HT-29 (cell line): ENCODE measurements around the gene TYMS. TPM values are rescaled to one million over a fixed set of nuclear protein-coding genes. Genes with fewer than 3 reads are reported as not detected.

ENCODE experiments used
- DNase-seq: peaks from one replicate; pipeline ENCODE4 v3.0.0-alpha.2; 2015; ENCODE audit warnings: low spot score
- total RNA-seq: library from RNA; depleted of rRNA; stranded (reverse); fragments of >200 nt; shearing (Covaris generic); gene quantifications from 2 replicates; pipeline ENCODE4 v1.2.3, GENCODE V29; 2014

TYMS gene
- total RNA-seq, 1 experiment from 2014 or later: 49.2 TPM

DNA sequence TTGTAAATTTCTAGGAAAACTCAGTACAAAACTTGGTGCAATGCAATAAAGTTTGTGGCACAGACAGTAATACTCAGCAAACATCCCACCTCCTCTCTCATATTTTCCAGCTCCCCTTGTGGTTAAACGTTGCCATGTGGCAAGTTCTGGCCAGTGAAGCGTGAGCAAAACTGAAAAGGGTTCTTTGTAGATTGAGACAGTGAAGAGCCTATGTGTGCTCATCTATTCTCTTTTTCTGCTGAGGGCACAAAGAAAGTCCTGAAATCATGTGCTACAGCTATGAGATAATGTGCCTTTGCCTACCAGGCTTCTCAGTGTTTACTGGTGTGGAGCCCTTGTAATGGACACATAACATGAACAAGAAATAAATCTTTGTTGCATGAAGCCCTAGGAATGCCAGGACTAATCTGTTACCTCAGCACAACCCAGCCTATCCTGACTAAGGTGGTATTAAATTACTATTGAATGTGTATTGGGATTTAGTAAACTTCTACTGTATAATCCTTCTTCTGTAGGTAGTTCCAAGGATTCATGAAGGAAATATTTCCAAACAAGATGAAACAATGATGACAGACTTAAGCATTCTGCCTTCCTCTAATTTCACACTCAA lies 13.0 kb upstream of the TYMS start:
- DNase-seq: peak; percentile 19

DNA sequence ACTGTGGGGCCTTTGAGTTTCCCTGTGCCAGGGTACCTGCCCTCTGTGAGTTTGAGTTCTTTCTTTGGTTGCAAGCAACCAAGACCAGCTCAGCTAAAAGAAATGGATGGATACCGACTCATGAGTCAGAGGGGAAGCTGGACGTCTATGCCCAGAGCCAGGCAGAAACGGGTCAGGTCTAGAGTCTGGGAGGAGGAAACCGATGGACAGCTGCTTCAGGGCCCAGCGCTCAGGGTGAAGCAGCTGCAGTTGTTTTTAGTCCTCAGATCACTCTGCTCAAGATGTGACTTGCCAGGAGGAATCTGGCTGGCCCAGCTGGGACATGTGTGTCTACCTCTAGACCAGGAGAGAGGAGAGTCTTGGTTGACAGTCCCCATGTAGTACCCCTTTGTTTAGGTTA lies 10.1 kb upstream of the TYMS start:
- DNase-seq: no peak

DNA sequence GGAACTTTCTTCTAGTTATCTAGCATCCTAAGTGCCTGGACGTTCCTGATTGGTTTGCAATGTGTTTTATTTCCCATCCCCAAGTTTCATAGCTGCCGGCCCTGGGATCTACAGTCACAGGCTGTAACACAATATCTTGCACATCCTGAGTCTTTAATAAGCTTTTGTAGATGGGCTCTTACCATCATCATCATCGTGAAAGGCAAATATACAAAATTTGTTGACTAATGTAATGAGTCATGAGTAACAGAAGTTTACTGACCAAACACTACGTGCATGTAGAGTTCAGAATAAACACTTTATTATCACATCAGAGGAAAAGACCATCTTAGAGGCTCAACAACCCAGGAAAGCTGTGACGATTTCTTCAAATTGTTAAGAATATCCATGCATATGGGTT lies 8.1 kb upstream of the TYMS start:
- DNase-seq: no peak

DNA sequence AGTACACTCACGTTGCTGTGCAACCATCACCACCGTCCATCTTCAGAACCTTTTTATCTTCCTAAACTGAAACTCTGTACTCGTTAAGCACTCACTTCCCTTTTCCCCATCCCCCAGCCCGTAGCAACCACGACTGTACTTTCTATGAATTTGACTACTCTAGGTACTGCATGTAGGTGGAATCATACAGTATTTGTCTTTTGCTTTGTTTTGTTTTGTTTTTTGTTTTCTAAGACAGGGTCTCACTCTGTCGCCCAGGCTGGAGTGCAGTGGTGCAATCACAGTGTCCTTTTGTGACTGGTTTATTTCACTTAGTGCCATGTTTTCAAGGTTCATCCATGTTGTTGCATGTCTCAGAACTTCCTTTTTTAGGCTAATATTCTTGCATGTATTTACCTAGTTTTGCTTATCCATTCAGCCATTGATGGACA lies 7.0 kb upstream of the TYMS start:
- DNase-seq: no peak

DNA sequence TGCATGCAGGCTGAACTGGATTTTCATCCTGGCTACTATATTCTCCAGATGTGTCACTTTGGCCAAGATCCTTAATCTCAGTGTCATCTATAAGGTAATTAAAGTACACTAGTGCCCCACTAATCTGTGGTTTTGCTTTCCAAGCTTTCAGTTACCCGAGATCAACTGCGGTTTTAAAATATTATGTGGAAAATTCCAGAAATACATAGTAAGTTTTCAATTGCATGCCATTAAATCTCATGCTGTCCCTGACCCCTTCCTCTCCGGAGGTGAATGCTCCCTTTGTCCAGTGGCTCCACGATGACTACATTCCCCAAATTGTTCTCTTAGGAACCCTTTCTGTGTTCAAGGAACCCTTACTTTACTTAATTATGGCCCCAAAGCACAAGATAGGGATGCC lies 5.3 kb upstream of the TYMS start:
- no peak for DNase-seq

DNA sequence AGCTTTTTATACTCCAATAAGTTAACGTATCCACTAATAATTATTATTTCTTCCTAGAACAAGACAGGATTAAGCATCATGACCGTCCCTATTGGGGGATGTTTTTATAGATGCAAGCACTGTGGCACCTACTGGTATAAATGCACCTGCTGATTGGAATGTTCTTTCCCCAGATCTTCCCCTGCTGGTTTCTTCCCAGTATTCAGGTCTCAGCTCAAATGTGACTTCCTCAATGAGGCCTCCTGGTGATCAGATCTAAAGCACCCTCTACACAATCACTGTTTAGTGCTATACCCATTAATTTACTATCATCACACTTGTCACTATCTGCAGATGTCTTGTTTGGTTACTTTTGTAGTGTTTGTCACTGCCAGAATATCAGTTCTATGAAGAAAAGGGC lies 3.9 kb upstream of the TYMS start:
- DNase-seq: no peak

DNA sequence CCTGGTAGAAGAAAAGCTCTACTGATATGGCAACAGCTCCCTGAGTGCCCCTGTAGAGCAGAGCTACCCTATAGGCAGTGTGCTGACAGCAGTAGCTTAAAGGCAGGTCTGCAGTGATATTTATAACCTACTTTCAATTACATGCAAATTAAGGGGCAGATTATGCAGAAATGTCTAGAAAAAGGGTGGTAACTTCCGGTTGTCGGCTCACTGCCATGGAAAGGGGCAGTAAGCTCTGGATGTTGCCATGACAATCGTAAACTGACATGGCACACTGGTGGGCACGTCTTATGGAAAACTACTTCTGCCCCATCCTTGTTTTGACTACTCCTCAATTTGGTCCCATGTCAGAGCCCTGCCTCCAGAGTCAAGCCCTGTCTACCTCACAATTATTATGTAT lies 2.9 kb upstream of the TYMS start:
- no peak for DNase-seq

DNA sequence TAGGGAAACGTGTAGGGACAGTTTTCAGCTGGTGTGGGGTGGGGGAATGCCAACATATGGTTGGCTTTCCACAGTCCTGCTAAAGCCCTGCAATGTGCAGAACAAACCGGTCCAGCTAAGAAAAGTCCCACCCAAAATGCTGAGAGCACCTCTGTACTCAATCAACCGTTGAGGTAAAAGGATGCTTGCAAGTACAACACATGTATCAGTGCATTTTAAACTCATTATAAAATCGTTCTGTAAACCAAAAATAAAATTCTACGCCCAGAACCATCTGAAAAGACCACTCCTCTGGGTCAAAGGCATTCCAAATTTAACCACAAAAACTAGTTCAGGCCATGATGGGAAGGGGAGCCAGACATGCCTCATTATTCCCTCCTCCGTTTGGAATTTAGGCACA lies 2.0 kb upstream of the TYMS start:
- no peak for DNase-seq

DNA sequence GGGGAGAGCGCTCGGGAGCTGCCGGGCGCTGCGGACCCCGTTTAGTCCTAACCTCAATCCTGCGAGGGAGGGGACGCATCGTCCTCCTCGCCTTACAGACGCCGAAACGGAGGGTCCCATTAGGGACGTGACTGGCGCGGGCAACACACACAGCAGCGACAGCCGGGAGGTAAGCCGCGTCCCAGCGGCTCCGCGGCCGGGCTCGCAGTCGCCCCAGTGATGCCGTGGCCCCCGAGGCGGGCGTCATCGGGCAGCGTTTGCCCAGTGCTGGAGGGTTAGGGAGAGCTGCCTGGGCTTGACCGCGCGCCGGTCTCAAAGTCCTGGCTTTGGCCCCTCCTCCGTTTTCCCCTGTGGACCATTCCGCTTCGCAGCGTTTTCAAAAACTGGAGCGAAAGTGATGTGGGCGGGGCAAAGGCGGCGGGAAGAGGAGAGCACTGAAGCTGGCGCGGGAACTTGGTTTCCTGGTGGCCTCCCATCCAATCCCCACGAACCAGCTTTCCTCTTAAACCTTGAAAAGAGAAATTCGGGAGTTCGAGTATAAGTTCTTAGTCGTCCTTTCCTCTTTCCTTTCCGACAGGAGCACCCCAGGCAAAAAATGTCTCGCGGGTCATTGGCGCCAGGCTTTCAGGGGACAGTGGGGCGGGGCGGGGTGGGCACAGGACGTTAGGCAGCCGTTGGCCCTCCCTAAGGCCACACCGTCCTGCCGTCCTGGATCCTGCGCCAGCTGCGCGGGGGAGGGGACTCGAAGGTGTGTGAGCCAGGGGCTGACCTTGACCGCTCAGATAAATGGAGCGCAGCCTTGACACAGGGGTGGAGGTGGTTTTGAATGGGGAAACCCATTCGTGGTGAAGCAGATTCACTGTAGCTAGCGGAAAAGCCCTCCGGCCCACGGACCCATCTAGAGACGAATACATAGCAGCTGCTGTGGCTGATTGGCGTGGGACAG lies 821 bp downstream of the TYMS start:
- DNase-seq: peak; percentile 97

DNA sequence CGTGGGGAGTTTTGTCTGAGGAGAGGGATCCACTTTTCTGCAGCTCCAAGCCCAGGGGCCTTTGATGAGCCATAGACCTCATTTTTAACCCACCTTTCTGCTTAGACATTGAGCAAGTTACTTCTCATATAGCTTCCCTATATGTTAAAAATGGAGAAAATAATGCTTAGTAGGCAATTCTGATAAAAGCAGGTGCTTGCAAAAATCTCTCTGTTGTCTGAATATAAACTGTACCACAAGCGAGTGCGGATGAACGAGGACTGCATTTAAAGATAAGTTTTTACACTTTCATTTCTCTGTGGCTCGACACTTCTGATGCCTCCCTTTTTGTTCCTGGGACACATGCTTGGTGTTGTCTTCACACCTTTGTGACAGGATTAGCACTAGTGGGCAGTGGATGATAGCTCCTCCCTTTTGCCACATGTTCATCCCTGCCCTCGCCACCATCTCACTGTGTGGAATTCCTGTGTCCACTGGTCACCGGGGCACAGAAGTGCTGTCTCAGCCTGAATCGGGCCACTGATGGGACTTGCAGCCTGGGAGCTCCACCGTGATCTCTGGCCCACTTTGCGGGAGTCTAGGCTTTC lies 1.6 kb downstream of the TYMS start:
- no peak for DNase-seq

DNA sequence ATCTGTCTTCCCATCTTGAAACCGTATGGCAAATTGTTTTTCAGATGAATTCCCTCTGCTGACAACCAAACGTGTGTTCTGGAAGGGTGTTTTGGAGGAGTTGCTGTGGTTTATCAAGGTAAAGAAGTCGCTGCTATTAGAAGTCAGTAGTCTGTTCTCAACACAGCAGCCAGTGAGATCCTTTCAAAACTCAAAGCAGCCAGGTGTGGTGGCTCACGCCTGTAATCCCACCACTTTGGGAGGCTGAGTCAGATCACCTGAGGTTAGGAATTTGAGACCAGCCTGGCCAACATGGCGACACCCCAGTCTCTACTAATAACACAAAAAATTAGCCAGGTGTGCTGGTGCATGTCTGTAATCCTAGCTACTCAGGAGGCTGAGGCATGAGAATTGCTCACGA lies 2.1 kb downstream of the TYMS start:
- no peak for DNase-seq

DNA sequence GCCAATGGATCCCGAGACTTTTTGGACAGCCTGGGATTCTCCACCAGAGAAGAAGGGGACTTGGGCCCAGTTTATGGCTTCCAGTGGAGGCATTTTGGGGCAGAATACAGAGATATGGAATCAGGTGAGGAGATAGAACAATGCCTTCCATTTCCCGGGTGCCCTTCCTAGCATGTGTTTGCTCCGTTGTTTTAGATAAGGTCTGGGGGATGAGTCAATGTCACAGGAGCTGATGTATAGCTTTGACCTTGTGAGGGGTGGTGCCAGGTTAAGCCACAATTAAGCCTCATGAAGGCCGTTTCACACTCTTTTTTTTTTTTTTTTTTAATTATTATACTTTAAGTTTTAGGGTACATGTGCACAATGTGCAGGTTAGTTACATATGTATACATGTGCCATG lies 4.7 kb downstream of the TYMS start:
- no peak for DNase-seq

DNA sequence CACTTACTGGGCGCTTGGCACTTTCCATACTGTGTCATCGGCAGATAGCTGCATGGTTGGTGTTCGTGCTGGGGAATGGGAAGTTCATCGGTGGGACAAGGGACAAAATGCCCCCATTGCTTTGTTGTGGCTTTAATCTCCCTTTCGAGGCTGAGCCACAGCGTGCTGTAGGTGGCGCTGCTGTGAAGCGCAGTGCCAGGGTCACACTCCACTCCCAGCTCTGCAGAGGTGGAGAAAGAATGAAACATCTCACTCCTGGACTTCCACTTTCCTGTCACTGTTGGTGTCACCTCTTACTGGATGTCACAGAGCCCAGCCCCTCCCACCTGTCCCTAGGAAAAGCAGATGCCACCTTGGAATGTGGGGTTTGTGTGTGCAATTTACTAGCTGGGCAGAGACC lies 8.7 kb downstream of the TYMS start:
- DNase-seq: no peak

DNA sequence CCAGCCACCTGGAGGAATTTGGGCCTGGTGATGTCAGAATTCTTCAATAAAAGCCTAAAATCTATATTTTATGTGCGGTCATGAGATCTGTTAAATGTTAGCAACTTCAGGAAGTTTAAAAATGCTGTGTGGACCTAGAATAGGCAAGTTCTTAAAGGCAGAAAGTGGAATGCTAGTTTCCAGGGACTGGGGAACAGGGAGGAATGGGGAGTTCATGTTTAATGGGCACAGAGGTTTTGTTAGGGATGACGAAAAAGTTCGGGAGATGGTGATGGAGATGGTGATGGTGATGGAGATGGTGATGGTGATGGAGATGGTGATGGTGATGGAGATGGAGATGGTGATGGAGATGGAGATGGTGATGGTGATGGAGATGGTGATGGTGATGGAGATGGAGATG lies 9.2 kb downstream of the TYMS start:
- no peak for DNase-seq

DNA sequence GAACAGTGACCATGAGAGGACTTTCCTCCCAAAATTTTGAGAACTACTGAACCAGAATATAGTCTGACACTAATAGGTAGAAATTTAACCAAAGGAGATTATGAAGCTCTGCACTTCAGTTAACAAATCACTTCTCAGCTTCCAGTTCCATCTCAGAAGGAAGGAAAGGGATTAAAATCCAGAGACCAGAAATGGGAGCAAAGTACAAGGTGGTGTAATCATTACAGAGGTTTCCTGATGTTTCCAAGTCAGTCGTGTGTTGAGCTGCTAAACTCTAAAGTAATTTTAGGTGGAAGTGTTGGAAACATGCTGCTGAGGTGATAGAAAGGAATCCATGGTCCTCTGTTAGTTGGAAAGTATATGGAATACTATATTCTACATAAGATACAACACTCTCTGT lies 10.8 kb downstream of the TYMS start:
- no peak for DNase-seq

DNA sequence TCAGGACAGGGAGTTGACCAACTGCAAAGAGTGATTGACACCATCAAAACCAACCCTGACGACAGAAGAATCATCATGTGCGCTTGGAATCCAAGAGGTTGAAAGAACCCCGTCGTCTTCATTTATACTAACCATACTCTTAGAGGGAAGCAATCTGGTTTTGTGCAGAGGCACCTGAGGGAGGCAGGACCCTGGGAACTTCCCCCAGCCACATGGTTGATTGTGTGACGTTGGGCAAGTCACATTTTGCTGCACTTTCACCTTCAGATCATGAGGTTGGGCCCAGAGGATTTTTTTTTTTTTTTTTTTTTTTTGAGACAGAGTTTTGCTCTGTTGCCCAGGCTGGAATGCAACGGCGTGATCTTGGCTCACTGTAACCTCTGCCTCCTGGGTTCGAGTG lies 11.6 kb downstream of the TYMS start:
- no peak for DNase-seq

DNA sequence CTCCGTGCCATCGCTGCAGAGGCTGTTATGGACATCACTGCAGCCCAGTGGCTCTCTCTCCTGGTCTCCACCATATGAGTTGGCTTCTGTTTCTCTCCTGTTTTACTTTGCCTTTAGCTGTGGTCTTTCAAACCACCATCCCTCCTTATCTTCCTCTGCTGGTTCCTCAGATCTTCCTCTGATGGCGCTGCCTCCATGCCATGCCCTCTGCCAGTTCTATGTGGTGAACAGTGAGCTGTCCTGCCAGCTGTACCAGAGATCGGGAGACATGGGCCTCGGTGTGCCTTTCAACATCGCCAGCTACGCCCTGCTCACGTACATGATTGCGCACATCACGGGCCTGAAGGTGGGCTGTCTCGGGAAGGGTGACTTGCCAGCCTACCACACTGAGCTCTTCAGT lies 13.1 kb downstream of the TYMS start:
- no peak for DNase-seq

DNA sequence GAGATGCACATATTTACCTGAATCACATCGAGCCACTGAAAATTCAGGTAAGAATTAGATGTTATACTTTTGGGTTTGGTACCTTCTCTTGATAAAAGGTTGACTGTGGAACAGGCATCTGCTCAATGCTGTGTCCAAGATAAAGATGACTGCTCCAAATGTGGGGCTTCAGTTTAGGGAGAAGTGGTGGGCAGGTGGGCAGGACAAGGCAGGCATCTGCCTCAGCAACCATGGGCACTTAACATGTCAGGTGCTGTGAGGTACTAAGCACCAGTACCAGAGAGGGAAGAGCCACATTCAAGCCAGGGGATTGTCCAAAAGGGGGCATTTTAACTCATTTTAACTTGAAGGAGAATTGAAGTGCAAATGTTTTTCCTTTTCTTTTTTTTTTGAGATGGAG lies 14.0 kb downstream of the TYMS start:
- DNase-seq: no peak

DNA sequence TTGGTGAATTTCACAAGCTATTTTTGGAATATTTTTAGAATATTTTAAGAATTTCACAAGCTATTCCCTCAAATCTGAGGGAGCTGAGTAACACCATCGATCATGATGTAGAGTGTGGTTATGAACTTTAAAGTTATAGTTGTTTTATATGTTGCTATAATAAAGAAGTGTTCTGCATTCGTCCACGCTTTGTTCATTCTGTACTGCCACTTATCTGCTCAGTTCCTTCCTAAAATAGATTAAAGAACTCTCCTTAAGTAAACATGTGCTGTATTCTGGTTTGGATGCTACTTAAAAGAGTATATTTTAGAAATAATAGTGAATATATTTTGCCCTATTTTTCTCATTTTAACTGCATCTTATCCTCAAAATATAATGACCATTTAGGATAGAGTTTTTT lies 15.9 kb downstream of the TYMS start:
- DNase-seq: no peak

DNA sequence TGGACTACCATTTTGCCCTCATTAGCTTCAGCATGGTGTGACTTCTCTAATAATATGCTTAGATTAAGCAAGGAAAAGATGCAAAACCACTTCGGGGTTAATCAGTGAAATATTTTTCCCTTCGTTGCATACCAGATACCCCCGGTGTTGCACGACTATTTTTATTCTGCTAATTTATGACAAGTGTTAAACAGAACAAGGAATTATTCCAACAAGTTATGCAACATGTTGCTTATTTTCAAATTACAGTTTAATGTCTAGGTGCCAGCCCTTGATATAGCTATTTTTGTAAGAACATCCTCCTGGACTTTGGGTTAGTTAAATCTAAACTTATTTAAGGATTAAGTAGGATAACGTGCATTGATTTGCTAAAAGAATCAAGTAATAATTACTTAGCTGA lies 16.3 kb downstream of the TYMS start:
- DNase-seq: no peak

DNA sequence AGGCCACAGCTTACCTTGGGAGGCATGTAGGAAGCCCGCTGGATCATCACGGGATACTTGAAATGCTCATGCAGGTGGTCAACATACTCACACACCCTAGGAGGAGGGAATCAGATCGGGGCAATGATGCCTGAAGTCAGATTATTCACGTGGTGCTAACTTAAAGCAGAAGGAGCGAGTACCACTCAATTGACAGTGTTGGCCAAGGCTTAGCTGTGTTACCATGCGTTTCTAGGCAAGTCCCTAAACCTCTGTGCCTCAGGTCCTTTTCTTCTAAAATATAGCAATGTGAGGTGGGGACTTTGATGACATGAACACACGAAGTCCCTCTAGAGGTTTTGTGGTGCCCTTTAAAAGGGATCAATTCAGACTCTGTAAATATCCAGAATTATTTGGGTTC lies 17.9 kb downstream of the TYMS start:
- DNase-seq: no peak

DNA sequence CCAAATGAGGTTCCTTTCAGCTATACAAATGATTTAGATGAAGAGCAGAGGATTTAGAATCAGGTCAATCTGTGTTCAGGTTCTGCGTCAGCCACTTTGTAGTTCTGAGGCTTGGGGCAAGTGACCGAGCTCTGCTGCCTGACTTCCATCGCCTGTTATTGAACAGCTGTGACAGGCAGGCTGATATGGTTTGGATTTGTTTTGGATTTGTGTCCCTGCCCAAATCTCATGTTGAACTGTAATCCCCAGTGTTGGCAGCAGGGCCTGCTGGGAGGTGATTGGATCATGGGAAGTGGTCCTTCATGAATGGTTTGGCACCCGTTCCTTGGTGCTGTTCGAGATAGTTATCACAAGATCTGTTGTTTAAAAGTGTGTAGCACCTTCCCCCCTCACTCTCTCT lies 18.6 kb downstream of the TYMS start:
- DNase-seq: no peak

DNA sequence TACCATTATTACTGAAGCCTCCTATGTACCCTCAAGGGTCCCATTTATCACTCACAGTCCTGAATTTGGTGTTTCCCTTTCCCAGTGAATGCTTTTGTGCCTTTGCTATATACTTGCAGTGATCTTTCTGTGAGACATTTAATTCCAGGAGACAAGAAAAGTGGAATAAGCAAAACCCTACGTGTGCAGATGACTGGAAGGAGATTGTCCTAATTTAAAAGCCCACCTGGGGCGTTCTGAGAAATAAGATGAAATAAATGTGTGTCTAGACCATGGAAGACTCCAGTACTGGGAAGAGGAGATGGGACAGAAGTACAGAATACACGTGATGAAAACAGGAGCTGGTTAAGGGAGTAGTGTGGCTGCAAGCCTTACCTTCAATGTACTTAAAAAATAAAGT lies 19.3 kb downstream of the TYMS start:
- no peak for DNase-seq
